Astrocyte of the cerebellum (primary cell): ENCODE measurements around the gene KCND2.
"Not testable (repeated sequence)": the region's sequence is repeated elsewhere in the genome, so short reads cannot be mapped to it uniquely, and the experiment has no call there.

Source experiments
- DNase-seq: peaks from one replicate; pipeline ENCODE4 v3.0.0-alpha.2; 2011; ENCODE audit warnings: low read depth
- H3K4me3 ChIP-seq: 2 replicates; pipeline ENCODE4 v1.5.1; 2011; ENCODE audit warnings: mild to moderate bottlenecking, low read depth, low read length, moderate library complexity
- in situ Hi-C: cut with HindIII; loops from 2 replicates; pipeline ENCODE4 v1.10.0; 2017; ENCODE audit warnings: low sequenced_read_pairs
- TF ChIP-seq, protein P1 (sequence below): IDR thresholded peaks from 2 replicates; pipeline ENCODE4 v1.5.1; 2012; ENCODE audit warnings: low read length, low read depth, moderate library complexity, mild to moderate bottlenecking; ENCODE audit errors: missing control alignments

Gene KCND2

DNA sequence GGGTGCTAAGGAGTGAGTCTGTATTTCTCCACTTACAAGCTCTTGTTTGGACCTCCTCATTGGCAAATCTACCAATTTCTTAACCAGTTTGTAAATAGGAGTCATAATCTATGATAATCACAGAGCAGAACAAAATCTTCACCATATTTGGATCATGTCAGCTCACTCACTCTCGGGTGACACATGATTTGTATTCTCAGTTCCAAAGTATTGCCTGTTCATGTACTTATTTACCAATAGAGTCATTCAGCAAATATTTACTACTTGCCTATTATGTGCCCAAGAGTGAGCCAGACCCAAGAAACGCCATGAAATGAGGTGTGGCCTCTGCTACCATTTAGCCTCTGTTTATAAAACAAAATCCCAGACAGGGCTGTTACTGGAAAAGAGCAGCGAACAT, 470.2 kb downstream of the KCND2 start:
- TF ChIP-seq, protein P1, sequence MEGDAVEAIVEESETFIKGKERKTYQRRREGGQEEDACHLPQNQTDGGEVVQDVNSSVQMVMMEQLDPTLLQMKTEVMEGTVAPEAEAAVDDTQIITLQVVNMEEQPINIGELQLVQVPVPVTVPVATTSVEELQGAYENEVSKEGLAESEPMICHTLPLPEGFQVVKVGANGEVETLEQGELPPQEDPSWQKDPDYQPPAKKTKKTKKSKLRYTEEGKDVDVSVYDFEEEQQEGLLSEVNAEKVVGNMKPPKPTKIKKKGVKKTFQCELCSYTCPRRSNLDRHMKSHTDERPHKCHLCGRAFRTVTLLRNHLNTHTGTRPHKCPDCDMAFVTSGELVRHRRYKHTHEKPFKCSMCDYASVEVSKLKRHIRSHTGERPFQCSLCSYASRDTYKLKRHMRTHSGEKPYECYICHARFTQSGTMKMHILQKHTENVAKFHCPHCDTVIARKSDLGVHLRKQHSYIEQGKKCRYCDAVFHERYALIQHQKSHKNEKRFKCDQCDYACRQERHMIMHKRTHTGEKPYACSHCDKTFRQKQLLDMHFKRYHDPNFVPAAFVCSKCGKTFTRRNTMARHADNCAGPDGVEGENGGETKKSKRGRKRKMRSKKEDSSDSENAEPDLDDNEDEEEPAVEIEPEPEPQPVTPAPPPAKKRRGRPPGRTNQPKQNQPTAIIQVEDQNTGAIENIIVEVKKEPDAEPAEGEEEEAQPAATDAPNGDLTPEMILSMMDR, result no peak
- in situ Hi-C loops, result no loop called here
- no peak overlapping the region for H3K4me3 ChIP-seq

DNA sequence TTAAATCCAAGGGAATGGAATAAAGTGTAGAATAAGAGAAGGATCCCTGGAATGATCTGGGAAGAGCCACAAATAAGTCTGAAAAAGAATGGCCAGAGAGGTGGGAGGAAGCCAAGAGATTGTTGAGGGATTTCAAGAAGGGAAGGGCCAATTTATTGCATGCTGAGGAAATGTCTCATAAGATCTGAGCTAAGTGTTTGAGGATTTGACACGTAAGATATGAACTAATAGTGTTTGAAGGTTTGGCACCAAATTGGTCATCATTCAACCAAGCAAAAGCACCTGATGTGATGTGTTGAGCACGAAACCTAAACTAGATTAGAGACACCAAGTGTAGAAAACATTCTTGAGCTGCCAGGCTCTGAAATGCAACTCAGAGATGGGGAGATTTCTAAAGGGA, 487.1 kb downstream of the KCND2 start:
- H3K4me3 ChIP-seq, result no peak overlapping the region
- no peak for DNase-seq
- in situ Hi-C loops, result no loop called here
- TF ChIP-seq, protein P1, result no peak

More for the DNA sequence above, 470.2 kb downstream of the KCND2 start:
- no peak for DNase-seq

DNA sequence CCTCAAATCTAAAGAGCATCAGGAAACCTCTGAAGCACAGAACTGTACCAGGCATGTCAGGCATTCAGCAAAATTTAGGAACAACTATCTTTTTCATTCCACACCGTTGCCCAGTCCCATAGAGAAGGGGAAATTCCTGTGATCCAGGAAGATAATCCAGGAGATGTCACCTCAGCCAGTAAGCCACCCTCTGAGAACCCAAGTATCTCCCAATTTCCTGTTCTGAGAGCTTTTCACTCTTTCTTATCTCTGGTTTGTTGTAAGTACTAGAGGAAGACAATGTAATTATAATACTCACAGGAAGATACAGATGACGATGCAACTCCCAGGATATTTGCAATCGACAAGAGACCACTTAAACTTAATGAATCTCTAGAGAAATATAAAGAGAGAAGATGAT, 487.9 kb downstream of the KCND2 start:
- TF ChIP-seq, protein P1, result no peak
- in situ Hi-C loops, result no loop called here
- DNase-seq, result no peak
- H3K4me3 ChIP-seq, result no peak overlapping the region

DNA sequence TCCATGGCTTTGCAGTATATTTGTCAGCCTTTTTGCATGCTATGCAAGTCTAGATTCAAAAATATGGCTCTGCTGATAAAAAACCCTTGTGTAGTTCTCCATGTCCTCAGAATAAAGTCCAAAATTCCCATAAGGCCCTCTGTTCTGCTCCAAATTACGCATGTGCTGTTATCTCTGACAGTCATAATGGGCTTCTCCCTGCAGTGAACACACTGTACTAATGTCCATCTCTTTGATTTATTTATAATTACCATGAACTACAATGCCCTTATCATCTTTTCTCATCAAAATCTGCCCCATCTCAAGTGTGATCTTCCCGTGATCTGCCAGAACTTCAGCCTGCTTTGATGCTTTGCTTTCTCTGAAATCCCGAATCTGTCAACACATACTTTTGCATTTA, 497.2 kb downstream of the KCND2 start:
- no peak overlapping the region for H3K4me3 ChIP-seq
- in situ Hi-C loops, result no loop called here
- TF ChIP-seq, protein P1, result no peak
- no peak for DNase-seq

DNA sequence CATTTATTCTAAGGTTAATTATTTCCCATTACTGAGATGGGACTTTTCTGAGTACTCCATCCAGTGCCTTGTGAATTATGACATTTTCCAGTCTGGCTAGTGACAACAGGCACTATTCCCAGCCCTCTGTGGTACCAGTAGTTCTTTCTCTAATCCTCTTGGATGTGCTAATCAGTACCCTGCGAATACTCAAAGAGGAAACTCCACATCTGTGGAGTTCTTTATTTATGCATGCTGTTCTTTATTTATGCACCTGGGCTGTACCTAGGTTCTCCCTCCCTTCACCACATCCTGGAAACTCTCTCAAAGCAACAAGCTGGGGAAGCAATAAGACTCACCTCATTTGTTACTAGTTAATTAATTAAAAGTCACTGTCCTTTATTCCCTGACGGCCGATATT, 501.5 kb downstream of the KCND2 start:
- DNase-seq, result no peak
- TF ChIP-seq, protein P1, result no peak
- in situ Hi-C loops, result no loop called here
- no peak overlapping the region for H3K4me3 ChIP-seq

DNA sequence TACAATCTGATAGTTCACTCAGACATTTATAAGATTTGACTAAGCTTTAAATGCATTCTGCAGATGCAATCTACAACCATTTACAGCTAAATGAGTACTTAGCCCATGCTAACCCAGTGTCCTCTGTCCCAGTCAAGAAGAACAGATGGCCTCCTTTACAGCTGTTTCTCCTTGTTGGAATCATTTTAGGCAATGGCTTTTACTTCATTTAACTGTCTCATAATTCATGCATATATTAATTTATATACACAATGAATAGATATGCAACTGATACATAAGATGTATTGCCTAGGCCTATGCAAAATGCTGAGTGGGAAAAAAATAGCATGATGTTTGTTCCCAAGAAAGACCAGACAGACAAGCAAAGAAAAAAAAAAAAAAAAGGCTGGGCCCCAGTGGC, 502.8 kb downstream of the KCND2 start:
- H3K4me3 ChIP-seq, result no peak overlapping the region
- TF ChIP-seq, protein P1, result no peak
- DNase-seq, result no peak
- in situ Hi-C loops, result no loop called here

DNA sequence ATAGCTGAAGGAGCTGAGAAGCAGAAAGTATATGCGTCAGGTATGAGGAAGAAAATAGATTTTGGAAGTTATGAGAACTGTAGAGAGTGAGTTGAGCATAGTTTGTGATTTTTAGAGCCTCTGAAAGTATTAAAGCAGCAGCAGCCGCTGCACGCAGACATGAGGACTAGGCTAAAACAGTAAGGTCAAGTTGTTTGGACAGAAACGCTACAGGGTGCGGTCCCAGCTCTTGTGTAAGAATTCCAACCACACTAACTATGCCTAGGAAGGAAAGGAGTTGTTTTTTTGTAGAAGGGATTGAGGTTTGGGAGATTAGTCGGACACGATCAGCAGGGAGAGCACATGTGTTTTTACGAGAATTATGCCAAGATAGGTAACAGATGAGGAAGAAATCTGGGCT, 506.1 kb downstream of the KCND2 start:
- DNase-seq, in situ Hi-C loops, H3K4me3 ChIP-seq: not testable (repeated sequence)

DNA sequence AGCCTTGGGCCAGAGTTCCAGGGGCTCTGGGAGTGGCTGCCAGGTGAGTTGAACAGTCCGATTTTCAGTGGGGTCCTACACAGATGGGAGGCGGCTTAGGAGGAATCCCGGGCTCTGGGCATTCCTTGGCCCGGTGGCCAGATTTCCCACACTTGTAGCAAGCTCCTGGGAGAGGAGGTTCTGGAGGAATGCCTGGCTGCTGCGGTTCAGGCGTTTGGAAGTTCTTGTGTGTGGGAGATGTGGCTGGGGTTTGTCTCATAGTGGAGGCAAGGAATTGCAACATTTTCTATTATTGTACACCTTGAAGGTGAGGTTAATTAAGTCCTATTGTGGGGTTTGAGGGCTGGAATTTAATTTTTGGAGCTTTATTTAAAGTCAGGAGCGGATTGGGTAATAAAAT, 507.5 kb downstream of the KCND2 start:
- in situ Hi-C loops, H3K4me3 ChIP-seq, DNase-seq: not testable (repeated sequence)
